ENCODE results near the gene TAC4.

Gene TAC4, protein sequence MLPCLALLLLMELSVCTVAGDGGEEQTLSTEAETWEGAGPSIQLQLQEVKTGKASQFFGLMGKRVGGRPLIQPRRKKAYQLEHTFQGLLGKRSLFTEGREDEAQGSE

DNA sequence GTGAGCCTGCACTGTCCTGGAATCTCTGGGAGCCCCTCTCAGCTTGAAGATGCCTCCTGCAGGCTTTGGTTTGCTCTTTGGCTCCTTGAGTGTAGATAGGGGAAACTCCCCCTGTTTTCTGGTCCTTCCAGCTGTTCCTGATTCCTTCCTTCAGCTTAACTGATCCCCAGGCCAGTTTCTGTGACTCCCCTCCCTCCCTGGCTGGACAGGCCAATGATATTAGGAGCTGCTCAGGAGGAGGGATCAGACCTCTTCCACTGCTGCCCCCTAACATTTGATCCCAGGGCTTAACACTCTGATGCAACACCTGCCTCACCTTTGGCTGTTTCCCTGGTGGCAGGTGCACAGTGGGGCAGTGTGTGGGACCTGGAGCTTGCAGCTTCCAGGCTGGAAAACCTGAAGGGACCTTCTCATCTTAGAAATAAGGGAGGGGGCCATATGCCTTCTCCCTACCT, at the start of gene TAC4:
Gene TAC4 (minus strand): TSS at position 51 of the 455 bp plus-strand sequence. CDS start 52 bp downstream, outside the sequence.
- no peak for DNase-seq

DNA sequence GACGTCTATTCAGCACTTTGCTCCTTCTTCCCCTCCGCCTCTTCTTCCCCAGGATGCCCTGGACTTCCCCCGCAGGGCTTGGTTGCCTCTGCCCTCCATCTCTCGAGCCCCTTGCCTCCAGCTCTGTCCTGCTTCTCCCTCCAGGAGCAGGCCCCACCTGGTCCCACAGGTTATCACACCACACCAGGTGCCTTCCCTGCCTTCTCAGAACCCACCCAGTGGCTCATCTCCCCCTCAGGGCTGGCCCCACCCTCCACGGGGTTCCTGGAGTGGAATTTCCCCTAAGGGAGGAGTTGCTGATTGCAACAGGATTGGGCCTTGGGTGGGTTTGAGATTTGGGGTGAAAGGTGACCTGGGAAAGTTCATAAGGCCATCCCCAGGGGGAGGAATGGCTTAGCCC, 49.0 kb upstream of the TAC4 start:
- DNase-seq, result no peak

DNA sequence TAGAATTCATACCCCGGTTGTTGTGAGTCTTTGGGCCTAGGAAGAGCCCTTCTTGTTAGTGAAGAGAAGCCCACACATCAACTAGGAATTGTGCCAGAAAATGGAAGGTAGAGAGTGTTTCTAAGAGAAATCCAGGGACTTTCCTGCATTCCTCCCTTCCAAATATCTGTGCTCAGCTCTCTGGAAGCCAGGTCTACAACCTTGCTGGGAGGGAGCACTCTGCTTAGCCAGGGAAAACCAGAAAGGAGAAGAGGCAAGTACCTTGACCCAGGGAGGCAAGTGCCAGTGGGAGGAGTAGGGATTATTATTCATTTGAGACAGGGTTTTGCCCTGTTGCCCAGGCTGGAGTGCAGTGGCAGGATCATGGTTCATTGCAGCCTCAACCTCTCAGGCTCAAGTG, 48.4 kb upstream of the TAC4 start:
- no peak for DNase-seq

DNA sequence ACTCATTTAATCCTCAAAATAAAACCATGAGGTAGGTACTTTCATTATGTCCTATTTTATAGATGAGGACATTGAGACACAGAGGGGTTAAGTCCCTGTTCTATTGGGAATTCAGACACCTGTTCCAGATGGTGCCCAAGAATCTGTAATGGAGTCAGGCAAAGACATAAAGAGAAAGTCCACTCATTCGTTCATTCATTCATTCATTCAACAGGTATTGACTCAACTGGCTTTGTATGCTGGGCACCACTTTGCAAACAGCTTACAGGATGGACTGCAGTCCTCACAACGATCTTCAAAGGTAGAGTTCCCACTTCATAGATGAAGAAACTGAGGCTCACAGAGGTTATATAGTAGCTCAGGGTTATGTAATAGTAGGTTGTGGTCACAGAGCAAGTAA, 47.9 kb upstream of the TAC4 start:
- DNase-seq, result no peak

DNA sequence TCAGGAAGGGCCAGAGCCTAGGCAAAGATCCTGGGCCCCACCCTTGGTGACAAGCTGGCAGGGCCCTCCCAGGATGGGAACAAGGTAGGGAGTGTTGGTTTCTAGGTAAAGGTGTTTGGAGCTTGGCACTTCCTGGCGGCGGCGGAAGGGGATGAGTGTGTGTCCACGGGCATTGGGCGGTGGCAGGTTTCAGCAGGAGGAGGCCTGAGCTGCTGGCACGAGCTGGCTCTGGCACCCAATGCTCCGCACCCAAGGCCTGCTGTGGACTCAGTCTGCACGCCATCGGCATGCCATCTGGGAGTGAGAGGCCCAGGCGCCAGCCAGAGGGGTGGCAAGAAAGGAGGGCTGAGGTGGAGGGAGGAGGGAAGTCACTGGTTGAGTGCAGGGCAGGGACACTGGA, 46.9 kb upstream of the TAC4 start:
- no peak for DNase-seq

DNA sequence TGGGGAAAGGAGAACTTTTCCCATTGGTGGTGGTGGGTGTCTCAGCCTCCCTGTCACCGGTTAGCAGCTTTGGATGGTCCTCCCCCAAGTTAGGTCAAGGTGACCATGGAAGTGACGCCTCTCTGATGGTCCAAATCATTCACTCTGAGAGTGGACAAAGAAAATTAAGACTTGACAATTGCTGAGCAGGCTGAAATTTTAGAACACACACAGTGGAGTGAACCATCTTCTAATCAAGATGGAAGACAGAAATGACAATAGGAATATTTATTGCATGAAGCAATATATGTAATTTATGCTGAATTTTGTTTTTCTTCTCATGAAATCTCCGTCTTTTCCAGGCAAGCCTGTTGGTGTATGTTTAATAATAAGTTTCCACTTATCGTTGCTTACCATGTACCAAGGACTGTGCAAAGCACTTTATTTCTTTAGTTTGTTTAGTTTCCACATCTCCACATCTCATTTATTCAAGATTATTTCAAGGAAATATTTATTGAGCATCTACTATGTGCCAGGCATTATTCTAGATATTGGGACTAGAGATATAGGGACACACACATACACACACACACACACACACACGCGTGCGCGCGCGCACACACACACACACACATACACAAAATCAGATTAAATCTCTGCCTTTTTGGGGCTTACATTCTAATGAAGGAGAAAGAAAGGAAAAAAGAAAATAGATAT, 44.0 kb upstream of the TAC4 start:
- no peak for DNase-seq

DNA sequence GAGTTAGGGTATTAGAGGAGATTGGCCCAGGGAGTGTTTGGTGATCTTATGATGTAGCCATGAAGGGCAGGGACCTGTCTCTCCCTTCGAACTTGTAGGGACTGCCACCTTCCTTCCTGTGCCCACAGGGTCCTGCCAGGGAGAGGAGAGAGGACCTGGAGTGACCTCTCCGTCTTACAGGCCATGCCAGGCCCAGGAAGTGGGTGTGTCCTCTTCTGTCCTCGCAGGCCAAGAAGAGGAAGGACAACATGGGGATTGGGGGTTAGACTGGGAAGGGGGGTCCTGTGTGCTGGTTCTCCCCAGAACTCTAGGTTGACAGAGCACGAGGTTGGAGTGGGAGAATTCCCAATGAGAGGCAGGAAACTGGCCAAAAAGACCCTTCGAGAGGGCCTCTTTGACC, 43.4 kb upstream of the TAC4 start:
- no peak for DNase-seq

DNA sequence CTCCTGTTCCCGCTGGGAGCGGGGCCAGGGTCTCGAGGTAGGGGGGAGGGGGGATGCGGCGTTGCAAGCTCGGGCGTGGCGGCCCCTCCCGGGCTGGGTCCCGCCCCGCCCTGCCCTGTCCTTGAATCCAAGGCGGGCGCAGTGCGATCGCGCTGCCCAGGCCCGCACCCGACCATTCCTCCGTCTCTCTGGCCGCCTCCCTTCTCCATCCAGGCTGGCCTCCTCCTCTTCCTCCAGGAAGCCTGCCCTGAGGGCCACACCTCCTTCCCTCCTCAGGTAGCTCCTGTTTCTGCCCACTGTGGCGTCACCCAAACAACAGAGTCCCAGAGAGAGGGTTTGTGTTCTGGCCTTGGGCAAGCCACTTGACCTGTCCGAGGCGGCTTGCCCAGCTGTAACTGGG, 43.0 kb upstream of the TAC4 start:
- no peak for DNase-seq

DNA sequence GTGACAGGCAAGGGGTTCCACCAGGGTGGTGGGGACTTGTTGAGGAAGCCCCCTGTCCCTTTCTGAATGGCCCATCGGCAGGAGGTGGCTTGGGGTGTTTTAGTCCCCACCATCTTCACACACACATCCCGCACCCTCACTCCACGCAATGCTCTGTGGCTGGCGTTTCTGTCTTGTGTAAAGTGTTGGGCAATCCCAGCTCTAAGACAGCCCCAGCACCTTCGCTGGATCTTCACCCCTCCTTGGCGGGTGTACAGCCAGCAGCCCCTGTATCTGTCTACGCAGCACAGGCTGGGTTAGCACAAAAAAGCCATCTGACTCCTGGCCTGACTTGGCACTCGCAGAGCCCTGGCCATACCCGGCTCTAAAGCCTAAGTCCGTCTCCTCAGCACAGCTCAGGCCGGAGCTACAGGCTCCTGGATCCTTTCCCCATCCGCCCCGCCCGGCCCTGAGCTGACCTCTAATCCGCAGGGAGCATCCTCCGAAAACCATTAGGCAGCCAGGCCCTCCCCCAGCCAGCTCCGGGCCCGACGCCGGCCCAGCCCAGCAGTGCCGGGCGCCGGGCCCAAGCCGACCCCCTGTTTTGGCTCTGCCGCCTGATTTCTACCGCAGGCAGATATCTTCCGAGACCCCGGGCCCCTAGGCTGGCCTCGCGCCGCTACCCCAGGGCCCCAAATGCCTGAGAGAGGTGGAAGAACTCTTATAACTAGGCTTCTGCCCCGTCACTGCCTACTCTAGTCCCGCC, 42.4 kb upstream of the TAC4 start:
- DNase-seq, result no peak

DNA sequence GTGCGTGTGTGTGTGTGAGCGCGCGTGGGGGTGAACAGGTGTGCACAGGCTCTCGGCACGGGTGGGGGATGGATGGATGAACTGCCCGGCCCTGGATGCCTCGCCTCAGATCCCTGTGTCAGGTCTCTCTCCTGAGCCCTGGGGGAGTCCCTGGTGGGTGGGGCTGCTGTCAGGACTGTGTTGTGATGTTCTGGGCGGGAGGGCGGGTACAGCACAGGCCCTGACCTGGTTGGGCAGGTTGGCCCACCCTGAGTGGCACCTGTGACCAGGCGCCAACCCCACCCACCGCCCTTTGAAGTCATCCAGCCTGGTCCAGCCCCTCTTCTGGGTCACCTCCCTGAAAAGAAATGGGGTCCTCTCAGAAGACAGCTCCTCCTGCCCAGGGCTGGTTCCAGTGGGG, 41.6 kb upstream of the TAC4 start:
- no peak for DNase-seq

DNA sequence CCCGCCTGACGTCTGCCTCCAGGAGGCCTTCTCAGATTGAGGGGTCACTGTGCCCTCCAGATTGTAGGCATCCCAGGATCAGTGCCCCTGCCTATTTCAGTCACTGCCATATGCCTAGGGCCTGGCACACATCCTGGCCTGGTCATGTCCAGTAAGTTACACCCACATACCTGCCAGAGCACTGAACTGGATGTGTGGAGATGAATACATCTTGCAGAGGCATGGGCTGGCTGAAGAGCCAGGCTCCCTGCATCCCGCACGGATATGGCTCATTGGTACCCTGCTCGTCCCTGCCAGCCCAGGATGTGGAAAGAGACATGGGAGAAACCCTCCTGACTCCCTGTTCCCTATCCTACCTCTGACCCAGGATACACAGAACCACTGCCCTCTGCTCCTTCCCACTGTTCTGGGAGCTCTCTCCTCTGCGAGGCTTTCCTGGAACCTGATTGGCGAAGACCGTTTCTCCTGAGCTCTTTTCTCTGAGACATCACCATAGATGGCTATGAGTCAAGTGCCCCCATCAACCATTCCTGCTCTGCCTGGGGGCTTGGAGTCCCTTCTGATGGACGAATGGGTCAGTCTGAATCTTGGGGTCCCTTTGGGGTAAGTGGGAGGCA, 40.0 kb upstream of the TAC4 start:
- no peak for DNase-seq

DNA sequence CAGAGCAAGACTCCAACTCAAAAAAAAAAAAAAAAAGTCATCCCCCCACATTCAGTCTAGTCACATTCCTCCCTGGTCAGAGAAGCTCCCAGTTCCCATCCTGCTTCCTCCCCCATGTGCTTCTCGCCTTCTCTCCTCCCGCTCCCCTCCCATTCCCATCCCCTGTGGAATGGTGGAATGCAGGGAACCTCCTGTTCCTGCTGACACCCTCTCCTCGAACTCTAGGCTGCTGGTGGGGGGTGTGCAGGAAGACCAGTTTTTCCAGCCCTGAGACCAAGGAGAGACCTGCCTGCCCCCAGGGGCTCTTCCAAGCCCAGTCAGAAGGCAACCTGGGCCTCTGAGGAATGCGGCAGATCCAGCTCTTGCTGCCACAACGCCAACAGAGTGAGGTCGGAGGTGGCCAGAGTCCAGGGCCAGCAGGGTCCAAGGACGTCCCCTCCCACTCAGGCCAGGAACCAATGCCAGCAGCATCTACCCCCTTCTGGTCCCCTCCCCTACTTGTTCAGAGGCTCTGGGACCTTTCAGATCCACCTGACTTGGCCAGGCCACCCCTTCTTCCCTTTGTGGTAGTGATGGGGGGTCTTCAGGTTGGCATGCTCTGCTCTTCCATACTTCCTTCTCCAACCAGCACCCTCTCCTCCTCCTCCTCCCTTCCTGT, 39.3 kb upstream of the TAC4 start:
- no peak for DNase-seq

DNA sequence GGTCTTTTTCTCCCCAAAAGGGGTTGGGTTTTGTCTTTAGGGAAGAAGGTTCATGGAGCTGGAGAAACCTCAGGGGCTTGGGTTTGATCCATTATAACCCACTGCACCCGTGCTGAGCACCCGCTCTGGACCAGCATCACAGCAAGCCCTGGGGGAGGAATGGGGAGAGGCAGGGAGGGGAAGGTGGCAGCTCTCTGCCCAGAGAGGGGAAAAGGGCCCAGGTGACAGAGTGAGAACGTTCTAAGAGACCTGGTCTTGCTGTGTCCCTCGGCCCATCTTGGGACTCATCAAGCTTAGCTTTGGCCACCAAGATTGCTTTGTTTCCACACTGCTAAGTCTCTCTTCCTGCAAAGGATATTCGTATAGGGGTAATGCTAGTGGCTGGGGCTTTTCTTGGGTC, 38.2 kb upstream of the TAC4 start:
- DNase-seq, result no peak

DNA sequence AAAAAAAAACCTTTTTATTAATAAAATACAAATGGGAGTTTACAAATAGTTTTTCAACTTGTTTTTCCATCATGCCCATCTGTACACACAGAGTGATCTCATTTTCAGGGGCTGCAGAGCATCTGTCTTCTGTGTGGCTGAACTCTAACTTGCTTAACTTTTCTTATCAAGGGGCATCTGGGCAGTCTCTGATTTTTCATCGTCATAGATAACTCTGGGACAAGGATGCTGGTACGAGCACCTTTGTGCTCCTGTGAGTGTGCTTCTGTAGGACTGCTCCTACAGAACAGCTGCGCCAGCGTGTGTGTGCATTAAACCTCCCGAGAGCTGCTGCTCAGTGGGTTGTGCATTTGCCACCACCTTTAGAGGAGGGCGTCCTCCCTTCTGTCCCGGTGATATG, 34.6 kb upstream of the TAC4 start:
- DNase-seq, result no peak

DNA sequence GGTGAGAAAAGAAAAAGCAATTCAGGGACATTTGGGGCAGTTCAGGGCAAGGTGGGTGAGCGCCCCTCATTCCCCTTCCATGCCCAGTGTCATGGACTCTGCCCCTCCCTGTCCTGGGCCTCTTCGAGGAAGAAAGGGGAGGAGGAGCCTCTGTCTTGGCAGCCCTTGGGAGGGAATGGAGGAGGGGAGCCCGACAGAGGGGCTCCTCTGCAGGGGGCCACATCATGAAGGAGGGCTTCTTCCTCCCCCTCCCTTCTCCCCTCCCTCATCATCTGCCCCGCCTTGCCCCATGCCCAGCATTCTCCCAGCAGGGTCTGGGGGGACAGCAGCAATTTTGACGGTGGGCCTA, 33.2 kb upstream of the TAC4 start:
- no peak for DNase-seq

DNA sequence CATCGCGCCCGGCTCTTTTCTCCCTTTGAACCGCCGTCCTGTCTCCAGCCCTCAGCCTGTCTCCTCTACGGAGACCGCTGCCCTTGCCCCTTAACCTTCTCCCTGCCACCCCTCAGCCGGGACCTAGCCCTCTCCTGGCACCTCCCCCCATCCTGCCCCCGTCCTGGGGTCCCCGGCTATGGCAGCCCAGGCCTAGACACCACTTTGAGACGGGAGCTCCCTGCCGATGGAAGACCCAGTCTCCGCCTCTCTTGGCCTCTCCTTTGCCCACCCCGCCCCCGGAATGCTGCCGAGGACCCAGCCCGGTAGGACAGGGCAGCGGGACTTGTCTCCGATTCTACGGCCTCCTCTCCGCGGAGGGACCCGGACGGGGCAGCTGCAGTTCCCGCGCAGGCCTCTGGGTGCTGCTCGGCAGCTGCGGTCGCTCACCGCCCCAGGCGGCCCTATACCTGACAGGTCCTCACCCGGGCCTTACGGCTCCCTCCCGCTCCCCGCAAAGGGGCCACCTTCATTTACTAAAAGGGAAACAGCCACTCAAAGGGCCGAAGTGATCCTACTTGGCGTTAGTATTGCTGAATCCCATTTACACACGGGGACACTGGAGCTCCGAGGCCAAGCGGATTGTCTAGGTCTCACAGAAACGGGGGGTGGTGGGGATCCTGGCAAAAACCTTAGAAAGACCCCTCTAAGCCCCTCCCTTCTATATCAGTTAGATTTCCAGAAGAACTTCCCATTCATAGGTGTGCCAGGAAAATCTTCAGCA, 32.6 kb upstream of the TAC4 start:
- peak; percentile 53 for DNase-seq

DNA sequence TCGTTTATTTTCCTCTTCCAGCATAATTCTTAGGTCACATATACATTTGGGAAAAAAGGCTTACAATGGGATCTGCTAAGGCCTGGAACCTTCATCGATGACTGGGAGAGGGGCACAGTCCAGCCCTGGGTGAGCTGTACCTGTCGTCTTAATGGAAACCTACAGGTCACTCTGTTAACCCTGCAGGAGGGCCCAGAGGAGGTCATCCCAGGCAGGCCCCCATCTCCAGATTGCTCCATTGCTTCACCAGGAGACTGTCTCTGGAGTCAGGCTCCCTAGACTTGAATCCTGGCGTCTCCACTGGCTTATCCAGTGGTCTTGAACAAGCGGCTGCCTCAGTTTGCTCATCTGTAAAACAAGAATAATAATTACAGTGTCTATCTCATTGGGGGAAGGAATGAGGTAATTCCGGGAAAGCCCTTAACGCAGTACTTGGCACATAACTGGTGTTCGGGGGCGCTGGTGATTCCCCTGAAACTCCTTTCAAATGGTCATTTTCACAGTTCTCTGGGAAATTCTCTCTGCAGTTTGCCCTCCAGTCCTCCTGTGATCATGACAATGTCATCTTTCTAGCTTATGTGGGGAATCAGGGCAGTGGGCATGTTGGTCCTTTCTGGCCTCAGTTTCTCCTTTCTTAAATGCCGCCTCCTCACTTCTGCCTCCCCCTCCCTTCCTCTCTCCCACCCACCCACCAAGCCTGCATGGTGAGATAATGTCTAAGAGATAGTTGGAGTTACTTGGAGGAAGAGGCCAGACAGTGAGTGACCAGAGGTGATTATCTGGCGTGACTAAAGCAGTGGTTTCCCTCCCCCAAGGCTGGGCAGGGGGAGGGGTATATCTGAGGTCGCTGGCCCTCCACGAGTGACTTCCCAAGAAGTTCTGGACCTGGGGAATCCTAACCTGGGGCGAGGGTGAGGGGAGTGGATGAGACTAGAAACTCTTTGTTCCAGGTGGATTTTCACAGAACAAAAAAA, 31.3 kb upstream of the TAC4 start:
- no peak for DNase-seq

DNA sequence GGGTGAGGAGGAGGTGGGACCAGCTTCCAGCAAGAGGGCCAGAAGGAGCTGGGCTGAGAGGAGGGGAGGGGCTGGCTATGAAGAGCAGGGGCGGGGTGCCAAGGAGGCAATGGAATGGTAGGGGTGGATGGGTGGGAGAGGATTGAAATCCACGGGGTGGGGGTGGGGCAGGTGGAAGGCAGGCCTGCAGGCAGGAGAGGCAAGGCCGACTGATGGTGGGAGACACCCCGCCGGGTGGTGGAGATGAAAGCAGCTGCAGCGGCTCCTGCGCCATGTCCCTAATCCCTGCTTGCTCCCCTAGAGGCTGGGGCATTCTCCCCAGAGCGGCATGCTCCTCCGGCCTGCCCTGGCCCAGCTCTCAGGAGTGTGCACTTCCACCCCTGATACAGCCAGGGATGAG, 27.8 kb upstream of the TAC4 start:
- DNase-seq, result no peak

DNA sequence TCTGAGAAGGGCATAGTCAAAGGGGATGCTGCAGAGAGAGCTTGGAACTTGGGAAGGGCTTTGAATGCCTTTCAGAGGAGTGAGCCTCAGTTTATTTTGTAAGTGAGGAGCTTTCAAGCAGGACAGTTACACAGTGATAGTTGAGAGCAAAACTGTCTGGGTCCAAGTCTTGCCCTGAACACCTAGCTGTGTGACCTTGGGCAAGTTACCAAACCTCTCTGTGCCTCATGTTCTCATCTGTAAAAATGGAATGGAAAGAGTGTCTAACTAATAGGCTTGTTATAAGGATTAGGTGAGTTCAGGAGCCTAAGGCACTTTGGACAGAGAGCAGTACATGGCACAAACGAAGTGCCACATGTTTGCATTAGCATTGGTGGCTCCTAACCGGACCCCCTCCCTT, 27.0 kb upstream of the TAC4 start:
- no peak for DNase-seq

DNA sequence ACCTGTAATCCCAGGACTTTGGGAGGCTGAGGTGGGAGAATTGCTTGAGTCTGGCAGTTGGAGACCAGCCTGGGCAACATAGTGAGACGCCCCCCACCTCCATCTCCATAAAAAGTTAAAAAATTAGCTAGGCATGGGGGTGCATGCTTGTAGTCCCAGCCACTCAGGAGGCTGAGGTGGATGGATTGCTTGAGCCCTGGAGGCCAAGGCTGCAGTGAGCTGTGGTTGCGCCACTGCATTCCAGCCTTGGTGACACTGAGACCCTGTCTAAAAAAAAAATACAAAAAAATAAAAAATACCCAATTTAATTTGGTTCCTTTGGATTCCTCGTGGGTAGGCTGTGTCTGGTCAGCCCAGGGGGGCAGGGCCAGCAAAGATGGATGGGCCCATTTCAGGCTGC, 26.1 kb upstream of the TAC4 start:
- DNase-seq, result no peak

DNA sequence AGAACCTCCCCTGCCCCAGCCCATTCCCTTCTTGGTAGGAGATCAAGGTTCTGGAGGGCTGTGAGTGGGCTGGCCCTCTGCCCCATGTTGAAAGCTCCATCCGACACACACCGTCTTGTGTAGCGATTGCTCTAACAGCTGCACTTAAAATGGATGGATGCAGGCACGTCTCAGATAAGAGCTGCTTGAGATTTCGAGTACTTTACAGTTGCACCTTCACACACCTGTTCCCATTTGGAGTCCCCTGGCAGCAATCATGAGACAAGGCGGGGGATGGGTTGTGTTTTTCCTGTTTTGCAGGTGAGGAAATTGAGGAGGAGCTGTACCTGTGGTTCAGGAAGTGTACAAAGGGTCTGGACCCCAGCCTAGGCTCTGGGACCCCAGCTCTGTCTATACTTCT, 25.6 kb upstream of the TAC4 start:
- DNase-seq, result peak; percentile 79
